Measurements from ENCODE around the gene VEPH1. TPM values are rescaled to one million over a fixed set of nuclear protein-coding genes. Genes with fewer than 3 reads are reported as not detected.
A peak's percentile ranks its signal among the peaks of the same experiment; 100 is the strongest.

The VEPH1 gene
- total RNA-seq, 1 donor: 23.2 TPM

GRCh38 chr3:157231071-157231470 is 272.1 kb downstream of the VEPH1 start:
- Histone ChIP-seq H3K27ac (ENCODE audit: low read depth, low read length) (peak overlapping the region; percentile 79), H2AFZ (ENCODE audit: low read length) (no peak overlapping the region), H3K27me3 (ENCODE audit: insufficient read depth, low read length) (no peaks in the 10 kb centered on the region), H4K20me1 (ENCODE audit: insufficient read depth, low read length) (no peaks in the 10 kb centered on the region), H3K4me1 (ENCODE audit: insufficient read depth, low read length) (peaks cover 24% of the 10 kb centered on the region), H3K9me3 (ENCODE audit: low read depth, low read length) (no peaks in the 10 kb centered on the region), H3K4me2 (ENCODE audit: insufficient read depth, low read length) (peak overlapping the region; percentile 43), H3K36me3 (ENCODE audit: insufficient read depth, low read length) (no peaks in the 10 kb centered on the region), H3K4me3 (ENCODE audit: insufficient read depth, low read length) (no peak overlapping the region), H3K79me2 (ENCODE audit: insufficient read depth, low read length) (no peaks in the 10 kb centered on the region)
- TF ChIP-seq CTCF (IDR thresholded peaks at IDR 0.05; ENCODE audit: extremely low read depth, low read depth, low read length): no peak
- peak; percentile 77 for DNase-seq (ENCODE audit: insufficient read length, low spot score, missing footprints)

DNA sequence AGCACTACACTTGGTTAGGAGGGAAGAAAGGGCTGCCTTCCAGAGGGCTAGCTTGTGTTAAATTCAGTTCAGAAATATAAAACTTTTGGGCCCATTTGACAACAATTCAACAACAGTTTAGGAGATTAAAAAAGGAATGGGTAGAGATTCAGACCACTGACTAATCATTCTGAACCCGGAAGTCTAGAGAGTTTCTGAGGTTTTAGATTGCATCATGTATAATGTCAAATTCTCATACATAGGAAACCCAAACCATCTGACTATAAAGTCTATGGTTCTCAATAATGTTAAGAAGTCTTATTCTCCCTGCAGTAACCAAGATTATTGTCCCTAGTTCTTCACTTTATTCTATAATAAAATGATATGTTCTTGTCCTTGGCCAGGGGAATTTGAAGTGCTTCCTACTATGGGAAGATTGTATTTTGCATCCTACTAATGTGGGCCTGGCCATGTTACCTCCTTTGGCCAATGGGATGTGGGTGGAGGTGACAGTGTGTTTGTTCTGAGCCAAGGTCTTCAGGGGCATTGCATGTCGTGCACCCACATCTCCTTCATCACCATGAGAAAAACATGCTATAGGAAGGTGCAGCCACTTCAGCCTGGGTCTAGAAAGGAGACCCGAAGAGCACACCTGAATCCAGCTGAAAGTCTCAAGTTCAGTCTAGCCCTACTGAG is 276.9 kb downstream of the VEPH1 start:
- H3K4me1 ChIP-seq (ENCODE audit: insufficient read depth, low read length): peaks cover 20% of the 10 kb centered on the region
- H3K27me3 ChIP-seq (ENCODE audit: insufficient read depth, low read length): no peaks in the 10 kb centered on the region
- no peaks in the 10 kb centered on the region for H3K36me3 ChIP-seq (ENCODE audit: insufficient read depth, low read length)
- H3K9me3 ChIP-seq (ENCODE audit: low read depth, low read length): no peaks in the 10 kb centered on the region
- no peaks in the 10 kb centered on the region for H3K79me2 ChIP-seq (ENCODE audit: insufficient read depth, low read length)
- H2AFZ ChIP-seq (ENCODE audit: low read length): peak overlapping the region; percentile 78
- TF ChIP-seq CTCF (IDR thresholded peaks at IDR 0.05; ENCODE audit: extremely low read depth, low read depth, low read length): no peak
- no peaks in the 10 kb centered on the region for H4K20me1 ChIP-seq (ENCODE audit: insufficient read depth, low read length)
- peak overlapping the region; percentile 47 for H3K27ac ChIP-seq (ENCODE audit: low read depth, low read length)
- DNase-seq (ENCODE audit: insufficient read length, low spot score, missing footprints): no peak
- H3K4me2 ChIP-seq (ENCODE audit: insufficient read depth, low read length): no peak overlapping the region
- H3K4me3 ChIP-seq (ENCODE audit: insufficient read depth, low read length): no peak overlapping the region

DNA sequence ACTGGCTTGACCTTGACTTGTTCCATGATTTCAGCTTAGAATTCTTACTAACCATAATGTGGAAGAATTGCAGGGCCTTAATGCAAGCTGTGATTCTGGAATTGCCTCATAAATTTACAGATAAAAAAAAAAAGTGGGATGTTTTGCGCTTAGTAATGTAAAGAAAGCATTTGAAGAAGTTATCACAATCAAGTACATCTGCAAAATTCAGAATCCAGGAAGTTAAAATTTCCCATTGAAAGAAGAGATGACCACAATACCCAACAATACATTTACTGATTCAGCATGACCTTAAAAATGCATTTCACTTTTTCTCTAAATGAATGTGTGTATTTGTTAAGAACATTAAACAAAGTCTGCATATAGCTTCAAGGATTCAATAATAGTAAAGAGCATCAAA is 278.2 kb downstream of the VEPH1 start:
- no peak overlapping the region for H3K4me3 ChIP-seq (ENCODE audit: insufficient read depth, low read length)
- no peak for TF ChIP-seq CTCF (IDR thresholded peaks at IDR 0.05; ENCODE audit: extremely low read depth, low read depth, low read length)
- H3K4me1 ChIP-seq (ENCODE audit: insufficient read depth, low read length): peaks cover 14% of the 10 kb centered on the region
- no peaks in the 10 kb centered on the region for H3K79me2 ChIP-seq (ENCODE audit: insufficient read depth, low read length)
- no peak for DNase-seq (ENCODE audit: insufficient read length, low spot score, missing footprints)
- no peak overlapping the region for H3K4me2 ChIP-seq (ENCODE audit: insufficient read depth, low read length)
- H2AFZ ChIP-seq (ENCODE audit: low read length): no peak overlapping the region
- H3K27me3 ChIP-seq (ENCODE audit: insufficient read depth, low read length): no peaks in the 10 kb centered on the region
- no peaks in the 10 kb centered on the region for H3K36me3 ChIP-seq (ENCODE audit: insufficient read depth, low read length)
- H4K20me1 ChIP-seq (ENCODE audit: insufficient read depth, low read length): no peaks in the 10 kb centered on the region
- no peaks in the 10 kb centered on the region for H3K9me3 ChIP-seq (ENCODE audit: low read depth, low read length)
- H3K27ac ChIP-seq (ENCODE audit: low read depth, low read length): no peak overlapping the region

GRCh38 chr3:157220883-157221282 is 282.3 kb downstream of the VEPH1 start:
- H3K27me3 ChIP-seq (ENCODE audit: insufficient read depth, low read length): no peaks in the 10 kb centered on the region
- no peaks in the 10 kb centered on the region for H3K36me3 ChIP-seq (ENCODE audit: insufficient read depth, low read length)
- no peak overlapping the region for H2AFZ ChIP-seq (ENCODE audit: low read length)
- no peaks in the 10 kb centered on the region for H4K20me1 ChIP-seq (ENCODE audit: insufficient read depth, low read length)
- no peak overlapping the region for H3K4me3 ChIP-seq (ENCODE audit: insufficient read depth, low read length)
- no peak for DNase-seq (ENCODE audit: insufficient read length, low spot score, missing footprints)
- H3K79me2 ChIP-seq (ENCODE audit: insufficient read depth, low read length): no peaks in the 10 kb centered on the region
- no peak for TF ChIP-seq CTCF (IDR thresholded peaks at IDR 0.05; ENCODE audit: extremely low read depth, low read depth, low read length)
- peaks cover 13% of the 10 kb centered on the region for H3K4me1 ChIP-seq (ENCODE audit: insufficient read depth, low read length)
- no peak overlapping the region for H3K4me2 ChIP-seq (ENCODE audit: insufficient read depth, low read length)
- no peaks in the 10 kb centered on the region for H3K9me3 ChIP-seq (ENCODE audit: low read depth, low read length)
- H3K27ac ChIP-seq (ENCODE audit: low read depth, low read length): no peak overlapping the region
